H1 (cell line): ENCODE results near the gene PKP1. TPM values are rescaled to one million over a fixed set of nuclear protein-coding genes. Genes with fewer than 3 reads are reported as not detected.

Source experiments
- CTCF ChIA-PET: fragments of 300-600 bp; sonication (Branson Sonifier 250); formaldehyde crosslinking; loops from one replicate; lab custom pipeline; 2021; ENCODE audit not compliant: partially characterized antibody; lab: Charles Lee
- POLR2A ChIA-PET: fragments of 300-600 bp; sonication (Branson Sonifier 250); formaldehyde crosslinking; loops from one replicate; lab custom pipeline; 2021; ENCODE audit warnings: inconsistent platforms; ENCODE audit not compliant: partially characterized antibody; lab: Charles Lee
- DNase-seq, 2 experiments: peaks; one replicate each; pipeline versions ENCODE4 v3.0.0 to v3.0.0-alpha.2; 2010 to 2022; ENCODE audit warnings: low spot score in 2 of 2, low read depth in 1 of 2, mixed read lengths in 1 of 2
- FAIRE-seq: peaks from 2 replicates; lab custom pipeline; 2011; peaks lifted over from hg19 to GRCh38; lab: Jason Lieb, UNC
- H2AFZ ChIP-seq: 2 replicates; pipeline ENCODE4 v1.8.1; 2012; ENCODE audit warnings: low read length, inconsistent platforms
- H2AK5ac ChIP-seq: 2 replicates; pipeline ENCODE4 v1.6.1; 2013; ENCODE audit warnings: low read depth, low read length
- H2BK120ac ChIP-seq: replicated peaks from 2 replicates; pipeline ENCODE3; 2013; ENCODE audit warnings: low read depth, low read length, inconsistent platforms
- H2BK12ac ChIP-seq: 2 replicates; pipeline ENCODE4 v1.6.1; 2013; ENCODE audit warnings: low read depth, low read length
- H2BK15ac ChIP-seq: 2 replicates; pipeline ENCODE4 v1.6.1; 2013; ENCODE audit warnings: low read length
- H2BK20ac ChIP-seq: 2 replicates; pipeline ENCODE4 v1.6.1; 2013; ENCODE audit warnings: low read length
- H2BK5ac ChIP-seq: 2 replicates; pipeline ENCODE4 v1.6.1; 2013; ENCODE audit warnings: low read depth, low read length
- H3K14ac ChIP-seq: 2 replicates; pipeline ENCODE4 v1.6.1; 2013; ENCODE audit warnings: inconsistent platforms; ENCODE audit not compliant: insufficient read length
- H3K18ac ChIP-seq: 2 replicates; pipeline ENCODE4 v1.6.1; 2013; ENCODE audit warnings: low read length; ENCODE audit errors: extremely low read depth
- H3K23ac ChIP-seq: 2 replicates; pipeline ENCODE4 v1.6.1; 2013; ENCODE audit warnings: inconsistent platforms; ENCODE audit not compliant: insufficient read length
- H3K23me2 ChIP-seq: 2 replicates; pipeline ENCODE4 v1.6.1; 2013; ENCODE audit warnings: low read depth, low read length
- H3K27ac ChIP-seq: 2 replicates; pipeline ENCODE4 v1.6.1; 2011; ENCODE audit warnings: low read depth, low read length, inconsistent platforms
- H3K27me3 ChIP-seq, 4 experiments: replicated peaks in 1 of 4; 1 replicate in 1 of 4; 2 replicates in 3 of 4; pipeline versions ENCODE4 v1.6.1 to v1.8.1; 2011 to 2013; ENCODE audit warnings: low read length in 3 of 4, mild to moderate bottlenecking in 3 of 4, inconsistent platforms in 2 of 4, mixed read lengths in 2 of 4, moderate library complexity in 1 of 4; ENCODE audit not compliant: control insufficient read depth in 3 of 4, insufficient read depth in 3 of 4; ENCODE audit errors: extremely low read depth in 1 of 4
- H3K36me3 ChIP-seq, 4 experiments: 2 replicates each; pipeline versions ENCODE4 v1.6.1 to v1.8.1; 2011 to 2013; ENCODE audit warnings: mild to moderate bottlenecking in 4 of 4, low read length in 3 of 4, moderate library complexity in 2 of 4, control low read depth in 1 of 4, inconsistent platforms in 1 of 4; ENCODE audit not compliant: insufficient read depth in 4 of 4, control insufficient read depth in 2 of 4
- H3K4ac ChIP-seq: replicated peaks from 2 replicates; pipeline ENCODE3; 2013; ENCODE audit warnings: low read length, low read depth, mixed read lengths, inconsistent platforms; ENCODE audit not compliant: insufficient read length
- H3K4me1 ChIP-seq, 4 experiments: replicated peaks in 1 of 4; 1 replicate in 1 of 4; 2 replicates in 3 of 4; pipeline versions ENCODE4 v1.6.1 to v1.8.1; 2011 to 2013; ENCODE audit warnings: low read length in 3 of 4, inconsistent platforms in 2 of 4, mixed read lengths in 1 of 4; ENCODE audit not compliant: insufficient read depth in 4 of 4, control insufficient read depth in 3 of 4
- H3K4me2 ChIP-seq, 2 experiments: 2 replicates each; pipeline versions ENCODE4 v1.6.1 to v1.8.1; 2011 to 2013; ENCODE audit warnings: low read depth in 2 of 2, low read length in 2 of 2, control low read depth in 1 of 2, inconsistent platforms in 1 of 2, mild to moderate bottlenecking in 1 of 2; ENCODE audit not compliant: insufficient read depth in 1 of 2
- H3K4me3 ChIP-seq, 4 experiments: fragments of 200-600, 300-600 bp in 1 of 4; sonication (generic), shearing (Covaris generic), sonication (Bioruptor Twin) in 1 of 4; 2 replicates each; pipeline versions ENCODE4 v1.5.1 to v1.8.1; 2011 to 2016; ENCODE audit warnings: low read length in 4 of 4, low read depth in 3 of 4, control low read depth in 2 of 4, inconsistent platforms in 2 of 4, mild to moderate bottlenecking in 2 of 4, mixed read lengths in 1 of 4, moderate library complexity in 1 of 4; ENCODE audit not compliant: insufficient read depth in 2 of 4; ENCODE audit errors: extremely low read depth in 1 of 4
- H3K56ac ChIP-seq: replicated peaks from 2 replicates; pipeline ENCODE3; 2013; ENCODE audit warnings: low read depth, mild to moderate bottlenecking, mixed read lengths, low read length, inconsistent platforms; ENCODE audit not compliant: insufficient read length
- H3K79me1 ChIP-seq: 2 replicates; pipeline ENCODE4 v1.6.1; 2013; ENCODE audit warnings: low read depth, low read length, control low read depth
- H3K79me2 ChIP-seq, 2 experiments: 2 replicates each; pipeline versions ENCODE4 v1.6.1 to v1.8.1; 2012 to 2013; ENCODE audit warnings: low read length in 2 of 2, mild to moderate bottlenecking in 2 of 2, inconsistent platforms in 1 of 2; ENCODE audit not compliant: insufficient read depth in 2 of 2, control insufficient read depth in 1 of 2
- H3K9ac ChIP-seq, 4 experiments: replicated peaks in 1 of 4; 1 replicate in 1 of 4; 2 replicates in 3 of 4; pipeline versions ENCODE4 v1.6.1 to v1.8.1; 2011 to 2013; ENCODE audit warnings: low read depth in 3 of 4, low read length in 3 of 4, control low read depth in 2 of 4, mild to moderate bottlenecking in 2 of 4, moderate library complexity in 2 of 4, inconsistent platforms in 1 of 4; ENCODE audit errors: extremely low read depth in 1 of 4
- H3K9me3 ChIP-seq, 2 experiments: 2 replicates each; pipeline versions ENCODE4 v1.6.1 to v1.8.1; 2012 to 2013; ENCODE audit warnings: mild to moderate bottlenecking in 2 of 2, moderate library complexity in 2 of 2, control low read depth in 1 of 2, inconsistent platforms in 1 of 2, low read depth in 1 of 2, low read length in 1 of 2, mixed read lengths in 1 of 2; ENCODE audit not compliant: insufficient read depth in 2 of 2
- H4K20me1 ChIP-seq, 2 experiments: replicated peaks in 1 of 2; 2 replicates each; pipeline versions ENCODE3 to v1.8.1; 2011 to 2013; ENCODE audit warnings: inconsistent platforms in 2 of 2, low read length in 2 of 2, mild to moderate bottlenecking in 1 of 2; ENCODE audit not compliant: insufficient read depth in 2 of 2, control insufficient read depth in 1 of 2
- H4K5ac ChIP-seq: 2 replicates; pipeline ENCODE4 v1.6.1; 2013; ENCODE audit warnings: low read length, low read depth, mixed read lengths, inconsistent platforms; ENCODE audit not compliant: insufficient read length
- H4K8ac ChIP-seq: 2 replicates; pipeline ENCODE4 v1.8.0; 2013; ENCODE audit warnings: mild to moderate bottlenecking, moderate library complexity, low read length, inconsistent platforms; ENCODE audit not compliant: insufficient read depth; ENCODE audit errors: extremely low read depth
- H4K91ac ChIP-seq: replicated peaks from 2 replicates; pipeline ENCODE3; 2013; ENCODE audit warnings: low read length, mixed read lengths, inconsistent platforms; ENCODE audit not compliant: insufficient read length
- POLR2AphosphoS5 ChIP-seq: IDR thresholded peaks from 2 replicates; pipeline ENCODE4 v1.6.1; 2011; ENCODE audit warnings: low read depth, low read length
- RAD21 ChIP-seq, 2 experiments: IDR thresholded peaks in 1 of 2; conservative IDR thresholded peaks in 1 of 2; 2 replicates each; pipeline ENCODE4 v1.6.1; 2011; ENCODE audit warnings: low read depth in 2 of 2, low read length in 2 of 2, improper control_type of control experiment in 1 of 2, inconsistent platforms in 1 of 2, mild to moderate bottlenecking in 1 of 2, moderate library complexity in 1 of 2
- SIRT6 ChIP-seq: IDR thresholded peaks from one replicate; pipeline ENCODE4 v1.7.1; 2012; ENCODE audit warnings: low read length, inconsistent platforms
- SIX5 ChIP-seq: IDR thresholded peaks from 2 replicates; pipeline ENCODE4 v1.6.1; 2011; ENCODE audit warnings: mild to moderate bottlenecking, low read depth, low read length
- WGBS, 2 experiments: shearing (Covaris generic) in 1 of 2; methylation state at CpG; one replicate each; pipeline versions ENCODE4 v1.1.6 to v1.1.7; 2013 to 2015; ENCODE audit warnings: low lambda C conversion rate in 2 of 2, mixed read lengths in 2 of 2, inconsistent platforms in 1 of 2, low coverage in 1 of 2, missing lambda C conversion rate in 1 of 2; ENCODE audit not compliant: insufficient replicate concordance in 2 of 2, insufficient coverage in 1 of 2, insufficient read length in 1 of 2; ENCODE audit errors: extremely low coverage in 1 of 2, missing lambda C conversion rate in 1 of 2; 5-methylcytosine and 5-hydroxymethylcytosine counted together
- polyA plus RNA-seq, 7 experiments: library from polyadenylated mRNA; depleted of rRNA in 3 of 7; stranded (reverse) in 5 of 7; unstranded in 2 of 7; fragments of >200 nt in 5 of 7; fragments of 200-250 nt in 2 of 7; gene quantifications; 1 replicate in 5 of 7; 2 replicates in 1 of 7; 4 replicates in 1 of 7; pipeline versions ENCODE4 v1.2.1 to v1.2.3, GENCODE V29; 2011 to 2013; ENCODE audit warnings: missing spikeins in 2 of 7, mixed read lengths in 2 of 7
- total RNA-seq: library from RNA; stranded (reverse); fragmentation: NEBNext Ultra II Directional; extraction: Animal tissue kit (Norgen Biotek cat#: 25700); gene quantifications from 2 replicates; pipeline ENCODE4 v1.2.1, GENCODE V29; 2021

PKP1 gene
- total and polyA plus RNA-seq, 2 of the 8 experiments (the other 6 are each of a cell fraction or from before 2014, with no cell fraction given) = 0.21 to 0.95 TPM

DNA sequence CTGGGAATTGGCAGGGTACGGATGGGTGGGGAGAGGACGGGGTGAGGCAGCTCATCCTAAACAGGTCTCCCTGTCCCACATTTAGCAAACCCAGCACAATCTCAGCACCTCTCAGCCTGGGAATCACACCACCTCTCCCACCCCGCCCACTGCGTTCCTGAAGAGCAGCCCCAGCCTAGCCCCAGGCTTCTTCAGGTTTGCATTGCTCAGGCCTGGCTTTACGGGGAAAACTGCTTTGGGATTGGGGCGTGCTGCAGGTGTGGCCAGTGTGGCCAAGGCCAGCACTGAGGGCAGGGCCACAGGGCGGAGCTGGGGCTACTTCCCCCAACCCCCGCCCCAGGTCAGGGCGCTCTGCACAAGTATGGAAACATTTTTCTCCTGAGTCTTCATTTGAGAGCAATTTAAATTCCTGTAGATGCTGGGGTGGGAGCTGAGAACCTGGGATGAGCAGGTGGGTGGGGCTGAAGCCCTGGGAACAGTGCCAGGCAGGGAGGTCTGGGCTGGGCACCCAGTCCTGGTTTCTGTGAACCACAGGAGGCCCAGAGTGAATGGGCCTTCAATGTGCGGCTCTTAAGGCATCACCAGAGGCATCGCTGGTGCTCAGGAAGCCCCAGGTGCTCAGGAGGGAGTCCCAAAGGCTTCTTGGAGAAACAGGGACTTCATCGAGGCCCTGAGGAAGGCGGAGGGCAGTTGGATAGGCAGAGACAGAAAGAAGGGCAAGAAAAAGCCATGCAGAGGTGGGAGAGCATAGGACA lies 70.1 kb downstream of the PKP1 start:
- CTCF ChIA-PET = interaction anchor here (0.6 to 13.2 kb wide), 13 partner anchors 6 to 99 kb away, joined by 3 to 271 read pairs (median 5); no protein-coding TSS in a partner anchor
- Histone ChIP-seq H4K91ac (no peak overlapping the region), H3K9me3 (no peaks in the 10 kb centered on the region), H3K79me2 (no peaks in the 10 kb centered on the region), H3K4me3 (no peak overlapping the region), H3K36me3 (no peaks in the 10 kb centered on the region), H3K4ac (no peak overlapping the region), H2BK15ac (no peak overlapping the region), H3K14ac (no peak overlapping the region), H3K23me2 (no peaks in the 10 kb centered on the region), H3K27me3 (no peaks in the 10 kb centered on the region), H3K4me2 (no peak overlapping the region), H3K4me1 (peaks cover 0 to 10% (median 3%) of the 10 kb centered on the region in 4 experiments; a peak in 6 of 7 replicates), H2BK20ac (no peak overlapping the region), H2AFZ (no peak overlapping the region), H4K5ac (no peak overlapping the region), H3K18ac (no peak overlapping the region), H3K9ac (no peak overlapping the region), H2BK12ac (0 out of 2 replicates have a peak overlapping the region, but pooled peaks have one; percentile 6), H4K20me1 (no peaks in the 10 kb centered on the region), H3K23ac (no peak overlapping the region), H3K79me1 (no peaks in the 10 kb centered on the region), H4K8ac (no peak overlapping the region), H2AK5ac (no peak overlapping the region), H3K27ac (no peak overlapping the region), H3K56ac (no peak overlapping the region), H2BK120ac (no peak overlapping the region), H2BK5ac (no peak overlapping the region)
- no peak for DNase-seq
- POLR2A ChIA-PET = interaction anchor here (0.8 kb wide), 1 partner anchor 24 kb away, joined by 3 read pairs; the partner anchor contains the start of gene TNNT2
- FAIRE-seq = no peak
- TF ChIP-seq SIX5 (no peak), POLR2AphosphoS5 (no peak), RAD21 (IDR thresholded peaks at IDR 0.05 in 1 of 2, conservative IDR thresholded peaks at IDR 0.05 in 1 of 2; ENCODE audit: low read depth in 2 of 2, low read length in 2 of 2) (no peak), SIRT6 (no peak)
- 83% methylated on average over 13 of the region's 13 CpGs; no CpG with 5 or more reads in 1 of the 2 experiments for WGBS, 2 experiments
